Astrocyte (in vitro differentiated cells and primary cell): ENCODE measurements around the gene MYCBPAP.

Experiments
- EZH2 ChIP-seq: IDR thresholded peaks from 2 replicates; pipeline ENCODE4 v1.6.1; 2012; ENCODE audit warnings: mild to moderate bottlenecking, low read length, inconsistent platforms; ENCODE audit not compliant: insufficient read depth
- TF ChIP-seq, protein P1 (sequence below): IDR thresholded peaks from 2 replicates; pipeline ENCODE4 v1.5.1; 2011; ENCODE audit warnings: low read depth, mild to moderate bottlenecking, inconsistent platforms, low read length, moderate library complexity; ENCODE audit not compliant: insufficient read depth

DNA sequence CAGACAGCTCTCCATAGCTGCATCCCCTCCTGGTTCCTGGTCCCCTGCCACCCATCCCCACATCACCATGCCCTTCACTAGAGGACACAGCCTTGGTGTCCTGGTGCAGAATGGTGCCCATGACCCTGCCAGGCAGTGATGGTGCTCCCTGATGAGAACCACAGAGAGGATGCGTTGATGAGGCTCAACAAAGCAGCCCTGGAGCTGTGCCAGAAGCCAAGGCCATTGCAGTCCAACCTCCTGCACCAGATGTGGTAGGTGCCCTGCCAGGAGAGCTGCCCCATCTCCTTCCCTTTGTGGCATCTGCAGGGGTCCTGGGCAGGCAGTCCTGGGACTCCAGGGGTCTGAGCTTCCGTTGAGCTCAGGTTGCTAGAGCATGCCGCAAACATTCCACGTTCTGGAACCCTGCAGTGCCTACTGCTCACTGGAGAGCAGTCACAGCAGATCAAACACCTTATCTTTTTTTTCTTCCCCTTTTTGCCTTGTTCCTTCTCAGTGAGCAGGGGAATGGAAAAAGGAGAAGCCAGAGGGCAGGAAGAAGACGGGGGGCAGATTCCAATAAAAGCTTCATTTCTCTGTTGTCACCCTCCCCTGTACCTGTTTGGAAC, 19.0 kb downstream of the MYCBPAP start:
- TF ChIP-seq, protein P1, sequence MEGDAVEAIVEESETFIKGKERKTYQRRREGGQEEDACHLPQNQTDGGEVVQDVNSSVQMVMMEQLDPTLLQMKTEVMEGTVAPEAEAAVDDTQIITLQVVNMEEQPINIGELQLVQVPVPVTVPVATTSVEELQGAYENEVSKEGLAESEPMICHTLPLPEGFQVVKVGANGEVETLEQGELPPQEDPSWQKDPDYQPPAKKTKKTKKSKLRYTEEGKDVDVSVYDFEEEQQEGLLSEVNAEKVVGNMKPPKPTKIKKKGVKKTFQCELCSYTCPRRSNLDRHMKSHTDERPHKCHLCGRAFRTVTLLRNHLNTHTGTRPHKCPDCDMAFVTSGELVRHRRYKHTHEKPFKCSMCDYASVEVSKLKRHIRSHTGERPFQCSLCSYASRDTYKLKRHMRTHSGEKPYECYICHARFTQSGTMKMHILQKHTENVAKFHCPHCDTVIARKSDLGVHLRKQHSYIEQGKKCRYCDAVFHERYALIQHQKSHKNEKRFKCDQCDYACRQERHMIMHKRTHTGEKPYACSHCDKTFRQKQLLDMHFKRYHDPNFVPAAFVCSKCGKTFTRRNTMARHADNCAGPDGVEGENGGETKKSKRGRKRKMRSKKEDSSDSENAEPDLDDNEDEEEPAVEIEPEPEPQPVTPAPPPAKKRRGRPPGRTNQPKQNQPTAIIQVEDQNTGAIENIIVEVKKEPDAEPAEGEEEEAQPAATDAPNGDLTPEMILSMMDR: no peak
- no peak for TF ChIP-seq EZH2
